ENCODE data around the gene PRG2. TPM values are rescaled to one million over a fixed set of nuclear protein-coding genes. Genes with fewer than 3 reads are reported as not detected.

Gene PRG2
- total RNA-seq, 2 experiments from 2014 or later, result 1.1 TPM; not detected in 1

- intact Hi-C loops (cut with micrococcal nuclease; ENCODE audit: unreplicated experiment), result no loop called here
- Histone ChIP-seq H3K9me3 (ENCODE audit: low read length) (no peaks in the 10 kb centered on the region), H2AFZ (ENCODE audit: low read length) (no peak overlapping the region), H3K4me1 (ENCODE audit: insufficient read depth, low read length, poor library complexity, severe bottlenecking) (no peaks in the 10 kb centered on the region), H3K36me3 (ENCODE audit: insufficient read depth, low read length) (peaks cover 92% of the 10 kb centered on the region), H3K9me2 (ENCODE audit: insufficient read depth, low read length) (no peaks in the 10 kb centered on the region), H3K4me2 (ENCODE audit: low read length) (no peak overlapping the region), H3K27ac (ENCODE audit: low read depth, low read length, poor library complexity, severe bottlenecking) (no peak overlapping the region), H3K4me3 (ENCODE audit: low read depth, low read length, poor library complexity, severe bottlenecking) (no peak overlapping the region), H4K20me1 (ENCODE audit: insufficient read depth, low read length) (no peaks in the 10 kb centered on the region), H3K79me2 (ENCODE audit: insufficient read depth, low read depth, low read length) (no peaks in the 10 kb centered on the region)
- POLR2A ChIA-PET, result no interaction called here
- TF ChIP-seq CTCF (conservative IDR thresholded peaks at IDR 0.05; ENCODE audit: low read length), result no peak
- TF ChIP-seq EZH2phosphoT487 (IDR thresholded peaks at IDR 0.05; ENCODE audit: borderline replicate concordance, low read depth, low read length), result no peak
- no peak for DNase-seq (ENCODE audit: low spot score)
- CTCF ChIA-PET (ENCODE audit: unreplicated experiment), result no interaction called here
- BruUV-seq (replicated peaks), result no TSS peak
These were observed 19.8 kb upstream of the PRG2 start for GRCh38 chr11:57410287-57410686.

DNA sequence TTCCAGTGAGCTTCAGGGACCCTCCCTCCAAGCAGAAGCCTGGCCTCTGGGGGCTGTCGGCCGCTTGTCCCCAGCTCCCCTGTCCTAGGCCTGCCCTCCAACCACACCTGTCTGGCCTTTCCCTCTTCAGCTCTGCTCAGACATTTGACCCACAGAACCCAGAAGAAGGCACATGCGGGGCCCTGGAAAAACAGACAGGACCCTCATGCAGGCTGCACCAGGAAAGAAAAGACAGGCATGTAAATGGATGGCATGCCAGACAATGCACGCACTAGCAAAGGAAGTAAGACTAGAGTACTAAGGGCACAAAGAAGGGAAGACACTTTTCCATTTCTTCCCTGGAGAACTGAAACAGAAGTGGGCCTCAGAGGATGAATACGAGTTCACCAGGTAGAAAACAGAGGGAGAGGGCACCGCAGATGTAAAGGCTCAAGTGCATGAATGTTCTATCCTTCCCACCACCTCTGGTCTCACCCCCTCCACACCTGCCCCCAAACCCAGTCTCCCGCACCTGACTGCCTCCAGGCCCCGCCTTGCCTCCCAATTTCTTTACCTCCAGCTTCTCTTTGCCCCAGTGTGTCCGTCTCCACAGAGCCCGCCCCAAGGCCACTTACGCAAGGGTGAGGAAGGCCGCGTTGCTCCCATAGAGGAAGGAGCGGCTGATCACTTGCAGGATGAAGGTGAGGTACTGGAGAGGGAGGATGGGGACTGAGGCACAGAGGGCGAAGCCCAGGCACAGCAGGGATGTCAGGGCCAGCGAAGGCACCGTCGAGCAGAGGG lies 19.1 kb upstream of the PRG2 start:
- H3K4me3 ChIP-seq (ENCODE audit: low read depth, low read length, poor library complexity, severe bottlenecking), result no peak overlapping the region
- H4K20me1 ChIP-seq (ENCODE audit: insufficient read depth, low read length), result no peaks in the 10 kb centered on the region
- no peaks in the 10 kb centered on the region for H3K9me2 ChIP-seq (ENCODE audit: insufficient read depth, low read length)
- no peaks in the 10 kb centered on the region for H3K9me3 ChIP-seq (ENCODE audit: low read length)
- H3K36me3 ChIP-seq (ENCODE audit: insufficient read depth, low read length), result peaks cover 87% of the 10 kb centered on the region
- intact Hi-C loops (cut with micrococcal nuclease; ENCODE audit: unreplicated experiment), result no loop called here
- BruUV-seq (replicated peaks), result no TSS peak
- H3K4me1 ChIP-seq (ENCODE audit: insufficient read depth, low read length, poor library complexity, severe bottlenecking), result no peaks in the 10 kb centered on the region
- ChIA-PET POLR2A (interaction anchor here (0.6 kb wide), 1 partner anchor 44 kb away, joined by 3 read pairs; no protein-coding TSS in a partner anchor), CTCF (ENCODE audit: unreplicated experiment) (no interaction called here)
- no peaks in the 10 kb centered on the region for H3K79me2 ChIP-seq (ENCODE audit: insufficient read depth, low read depth, low read length)
- H3K27ac ChIP-seq (ENCODE audit: low read depth, low read length, poor library complexity, severe bottlenecking), result no peak overlapping the region
- H2AFZ ChIP-seq (ENCODE audit: low read length), result no peak overlapping the region
- H3K4me2 ChIP-seq (ENCODE audit: low read length), result no peak overlapping the region
- no peak for DNase-seq (ENCODE audit: low spot score)
- TF ChIP-seq EZH2phosphoT487 (IDR thresholded peaks at IDR 0.05; ENCODE audit: borderline replicate concordance, low read depth, low read length), result no peak
- no peak for TF ChIP-seq CTCF (conservative IDR thresholded peaks at IDR 0.05; ENCODE audit: low read length)

DNA sequence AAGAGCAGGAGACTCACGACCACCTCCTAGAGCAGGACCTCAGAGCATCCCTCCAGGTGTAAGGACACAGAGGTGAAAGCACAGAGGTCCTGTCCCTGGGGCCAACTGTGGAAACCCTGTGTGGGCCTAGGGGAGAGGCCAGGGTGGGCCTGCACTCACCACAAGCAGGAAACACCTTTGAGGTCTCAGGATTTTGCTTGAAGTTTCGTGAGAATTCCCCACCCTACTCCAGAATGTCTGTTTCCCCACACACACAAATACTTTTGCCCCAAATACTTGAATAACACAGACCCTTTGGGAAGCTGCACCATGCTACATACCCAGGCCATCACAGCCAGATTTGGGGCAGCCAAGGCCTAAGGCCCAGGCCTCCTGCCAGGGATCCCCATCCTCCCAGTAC lies 18.3 kb upstream of the PRG2 start:
- Histone ChIP-seq H3K9me2 (ENCODE audit: insufficient read depth, low read length) (no peaks in the 10 kb centered on the region), H3K4me1 (ENCODE audit: insufficient read depth, low read length, poor library complexity, severe bottlenecking) (no peaks in the 10 kb centered on the region), H3K79me2 (ENCODE audit: insufficient read depth, low read depth, low read length) (no peaks in the 10 kb centered on the region), H3K36me3 (ENCODE audit: insufficient read depth, low read length) (peaks cover 80% of the 10 kb centered on the region), H3K4me3 (ENCODE audit: low read depth, low read length, poor library complexity, severe bottlenecking) (no peak overlapping the region), H4K20me1 (ENCODE audit: insufficient read depth, low read length) (no peaks in the 10 kb centered on the region), H3K4me2 (ENCODE audit: low read length) (no peak overlapping the region), H2AFZ (ENCODE audit: low read length) (no peak overlapping the region), H3K9me3 (ENCODE audit: low read length) (no peaks in the 10 kb centered on the region), H3K27ac (ENCODE audit: low read depth, low read length, poor library complexity, severe bottlenecking) (no peak overlapping the region)
- no TSS peak for BruUV-seq (replicated peaks)
- TF ChIP-seq CTCF (conservative IDR thresholded peaks at IDR 0.05; ENCODE audit: low read length) (no peak), EZH2phosphoT487 (IDR thresholded peaks at IDR 0.05; ENCODE audit: borderline replicate concordance, low read depth, low read length) (no peak)
- POLR2A ChIA-PET, result interaction anchor here (0.6 kb wide), 1 partner anchor 45 kb away, joined by 3 read pairs; no protein-coding TSS in a partner anchor
- CTCF ChIA-PET (ENCODE audit: unreplicated experiment), result no interaction called here
- no peak for DNase-seq (ENCODE audit: low spot score)
- intact Hi-C loops (cut with micrococcal nuclease; ENCODE audit: unreplicated experiment), result no loop called here
